GM12891 (cell line): Measurements from ENCODE around the gene ALKBH7.
"Not testable (repeated sequence)": the region's sequence is repeated elsewhere in the genome, so short reads cannot be mapped to it uniquely, and the experiment has no call there.

Source experiments
- DNase-seq: peaks from one replicate; pipeline ENCODE4 v3.0.0; 2011; ENCODE audit warnings: low spot score; ENCODE audit not compliant: insufficient read length
- FAIRE-seq: peaks from 2 replicates; lab custom pipeline; 2011; peaks lifted over from hg19 to GRCh38; lab: Jason Lieb, UNC
- PAX5 ChIP-seq: IDR thresholded peaks from 2 replicates; pipeline ENCODE4 v1.6.1; 2011; ENCODE audit warnings: low read length, moderate library complexity, mild to moderate bottlenecking; ENCODE audit not compliant: insufficient read depth, severe bottlenecking
- POLR2A ChIP-seq: IDR thresholded peaks from 2 replicates; pipeline ENCODE4 v1.6.1; 2011; ENCODE audit warnings: low read depth, low read length, control low read depth
- POLR2AphosphoS5 ChIP-seq: IDR thresholded peaks from 2 replicates; pipeline ENCODE4 v1.6.1; 2011; ENCODE audit warnings: low read depth, low read length, control low read depth
- POU2F2 ChIP-seq: IDR thresholded peaks from 2 replicates; pipeline ENCODE4 v1.6.1; 2011; ENCODE audit warnings: low read depth, mild to moderate bottlenecking, control low read depth, low read length, moderate library complexity
- SPI1 ChIP-seq: IDR thresholded peaks from 2 replicates; pipeline ENCODE4 v1.6.1; 2011; ENCODE audit warnings: low read depth, low read length, control low read depth
- TAF1 ChIP-seq: IDR thresholded peaks from 2 replicates; pipeline ENCODE4 v1.6.1; 2011; ENCODE audit warnings: low read depth, low read length, control low read depth

ALKBH7 gene

DNA sequence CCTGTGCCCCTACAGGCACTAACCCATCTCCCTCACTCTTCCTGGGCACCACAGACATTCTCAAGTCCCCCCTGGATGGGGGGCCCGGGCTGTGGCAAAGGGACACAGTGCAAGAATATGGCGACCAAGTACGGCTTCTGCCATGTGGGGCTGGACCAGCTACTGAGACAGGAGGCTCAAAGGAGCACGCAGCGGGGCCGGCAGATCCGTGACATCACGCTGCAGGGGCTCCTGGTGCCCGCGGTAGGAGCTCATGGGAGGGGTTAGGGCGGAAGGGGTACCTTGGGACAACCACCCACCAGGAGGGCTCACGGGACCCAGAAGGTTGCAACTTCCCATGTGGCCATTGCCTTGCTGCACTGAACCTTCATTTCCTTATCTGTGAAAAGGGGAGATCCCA is 23.7 kb downstream of the ALKBH7 start:
- DNase-seq (no peak), FAIRE-seq (no peak)
- TF ChIP-seq POLR2AphosphoS5 (no peak), SPI1 (no peak), POLR2A (no peak), TAF1 (no peak), POU2F2 (no peak), PAX5 (no peak)

DNA sequence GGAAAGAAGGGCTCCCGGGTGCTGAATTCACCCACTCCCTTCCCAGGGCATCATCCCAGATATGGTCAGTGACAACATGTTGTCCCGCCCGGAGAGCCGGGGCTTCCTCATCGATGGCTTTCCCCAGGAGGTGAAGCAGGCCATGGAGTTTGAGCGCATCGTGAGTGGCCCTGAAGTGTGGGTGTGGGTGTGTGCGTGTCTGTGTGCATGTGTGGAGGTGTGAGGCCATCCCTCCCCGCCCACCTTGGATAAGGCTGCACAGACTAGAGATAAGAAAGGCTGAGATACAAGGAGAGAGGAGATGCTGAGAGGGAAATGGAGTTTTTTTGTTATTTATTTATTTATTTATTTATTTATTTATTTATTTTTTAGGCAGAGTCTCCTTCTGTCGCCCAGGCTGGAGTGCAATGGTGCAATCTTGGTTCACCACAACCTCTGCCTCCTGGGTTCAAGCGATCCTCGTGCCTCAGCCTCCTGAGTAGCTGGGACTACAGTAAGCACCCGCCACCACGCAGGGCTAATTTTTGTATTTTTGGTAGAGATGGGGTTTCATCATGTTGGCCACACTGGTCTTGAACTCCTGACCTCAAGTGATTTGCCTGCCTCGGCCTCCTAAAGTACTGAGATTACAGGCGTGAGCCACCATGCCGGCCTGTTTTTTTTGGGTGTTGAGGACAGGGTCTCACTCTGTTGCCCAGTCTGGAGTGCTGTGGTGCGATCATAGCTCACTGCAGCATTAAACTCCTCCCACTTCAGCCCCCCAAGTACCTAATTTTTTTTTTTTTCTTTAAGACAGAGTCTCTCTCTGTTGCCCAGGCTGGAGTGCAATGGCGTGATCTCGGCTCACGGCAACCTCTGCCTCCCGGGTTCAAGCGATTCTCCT is 27.7 kb downstream of the ALKBH7 start:
- not testable (repeated sequence) for DNase-seq, FAIRE-seq

DNA sequence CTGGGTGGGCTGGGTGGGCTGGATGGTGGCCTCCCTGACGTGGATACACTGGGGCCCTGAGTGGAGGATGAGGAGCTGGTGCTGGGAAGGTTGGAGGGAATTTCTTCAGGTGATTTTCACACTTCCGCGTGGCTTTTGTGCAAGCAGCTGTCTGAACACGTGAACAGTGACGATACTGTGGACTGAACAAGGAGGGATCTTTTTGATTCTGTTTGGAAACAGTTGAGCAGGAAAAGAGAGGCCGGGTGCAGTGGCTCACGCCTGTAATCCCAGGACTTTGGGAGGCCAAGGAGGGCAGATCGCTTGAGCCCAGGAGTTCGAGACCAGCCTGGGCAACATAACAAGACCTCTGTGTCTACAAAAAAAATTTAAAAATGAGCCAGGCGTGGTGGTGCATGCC is 29.5 kb downstream of the ALKBH7 start:
- no peak for FAIRE-seq

DNA sequence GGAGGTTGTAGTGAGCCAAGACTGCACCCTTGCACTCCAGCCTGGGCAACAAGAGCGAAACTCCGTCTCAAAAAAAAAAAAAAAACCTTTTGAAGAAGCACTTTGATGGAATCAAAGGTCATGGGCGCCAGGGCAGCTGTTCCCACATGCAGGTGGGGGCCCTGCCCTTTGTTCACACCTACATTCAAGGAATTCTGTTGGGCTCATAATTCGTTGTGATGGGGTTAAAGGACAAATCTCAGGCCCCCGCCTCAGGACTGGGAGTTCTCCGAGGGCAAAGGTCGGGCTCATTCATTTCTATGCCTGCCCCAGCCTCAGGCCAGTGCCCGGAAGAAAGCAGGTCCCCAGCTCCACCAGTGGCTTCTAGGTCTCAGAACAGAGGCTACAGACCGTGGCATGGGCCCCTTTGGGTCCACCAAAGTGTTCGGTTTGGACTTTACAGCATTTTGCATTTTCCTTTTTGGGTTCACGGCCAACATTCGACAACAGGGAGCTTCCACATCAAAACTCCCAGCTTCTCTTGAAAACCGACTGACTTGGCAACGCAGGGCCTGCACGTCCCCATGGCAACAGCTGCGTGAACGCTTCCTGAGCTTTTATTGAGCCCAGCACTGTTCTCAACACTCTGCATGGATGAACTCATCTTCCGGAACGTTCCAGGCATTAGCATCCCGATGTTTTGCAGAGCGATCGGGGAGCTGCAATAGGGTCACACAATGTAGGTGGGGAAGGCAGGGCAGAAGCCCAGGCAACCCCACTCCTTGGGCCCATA is 30.4 kb downstream of the ALKBH7 start:
- FAIRE-seq (no peak), DNase-seq (no peak)
- TF ChIP-seq TAF1: no peak
- no peak for TF ChIP-seq POLR2A
- TF ChIP-seq POU2F2: no peak

More for the DNA sequence above, 29.5 kb downstream of the ALKBH7 start:
- DNase-seq: no peak
- TF ChIP-seq SPI1: no peak
- no peak for TF ChIP-seq PAX5
- no peak for TF ChIP-seq POU2F2
- no peak for TF ChIP-seq POLR2AphosphoS5
- TF ChIP-seq POLR2A: no peak
- no peak for TF ChIP-seq TAF1

DNA sequence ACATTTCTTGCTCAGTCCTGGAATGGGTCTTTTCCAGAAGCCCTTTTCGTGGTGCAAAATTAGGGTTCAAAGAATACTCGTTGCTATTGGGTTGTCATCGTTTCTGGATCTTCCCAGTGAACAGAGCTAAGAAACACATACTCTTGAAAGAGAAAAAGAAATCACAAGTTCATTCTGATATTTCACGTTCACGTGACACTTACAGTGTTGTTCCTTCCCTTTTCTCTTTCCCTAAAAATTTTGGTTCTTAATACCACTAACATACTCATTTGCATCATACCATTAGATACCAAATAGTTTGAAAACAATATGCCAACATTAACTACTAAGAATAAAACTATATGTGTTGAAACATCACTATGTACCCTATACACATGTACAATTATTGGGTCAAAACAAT is 33.8 kb downstream of the ALKBH7 start:
- FAIRE-seq (no peak), DNase-seq (no peak)
- TF ChIP-seq TAF1 (no peak), PAX5 (no peak), POLR2AphosphoS5 (no peak), SPI1 (no peak), POU2F2 (no peak)

DNA sequence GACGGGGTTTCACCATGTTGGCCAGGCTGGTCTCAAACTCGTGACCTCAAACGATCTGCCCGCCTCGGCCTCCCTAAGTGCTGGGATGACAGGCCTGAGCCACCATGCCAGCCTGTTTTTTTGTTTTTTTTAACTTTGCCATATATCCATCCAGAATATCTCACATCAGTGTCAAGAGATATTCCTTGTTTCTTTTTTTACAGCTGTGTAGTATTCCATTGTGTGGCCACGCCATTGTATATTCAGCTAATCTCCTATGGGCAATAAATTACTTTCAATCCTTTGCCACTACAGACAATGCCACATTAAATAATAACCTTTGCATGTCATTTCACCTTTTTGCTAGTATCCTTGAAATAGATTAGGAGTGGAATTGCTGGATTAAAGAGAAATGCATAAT is 36.8 kb downstream of the ALKBH7 start:
- TF ChIP-seq SPI1 (no peak), POU2F2 (no peak), PAX5 (no peak), TAF1 (no peak)
- no peak for FAIRE-seq

DNA sequence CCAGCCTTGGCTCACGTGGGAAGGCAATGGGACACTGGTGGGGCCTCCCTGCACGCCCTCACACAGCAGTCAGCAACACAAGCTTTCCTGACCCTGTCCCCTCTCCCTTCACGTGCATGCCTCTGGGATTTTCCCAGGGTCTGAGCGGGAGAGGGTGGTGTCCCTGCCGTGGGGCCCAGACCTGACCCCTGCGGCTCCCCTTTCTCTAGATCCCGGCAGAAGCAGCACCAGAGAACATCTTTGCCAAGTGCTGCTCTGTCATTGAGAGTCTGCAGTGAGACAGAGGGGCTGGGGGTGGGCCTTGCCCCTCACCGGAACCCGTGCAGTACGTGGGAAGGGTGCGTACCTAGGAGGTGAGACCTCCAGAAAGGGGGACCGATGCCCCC is 39.5 kb downstream of the ALKBH7 start:
- peak; percentile 42; the same call in 1 of the 2 replicates for TF ChIP-seq POLR2A
- no peak for TF ChIP-seq PAX5
- TF ChIP-seq POLR2AphosphoS5: peak; percentile 15
- FAIRE-seq: no peak
- DNase-seq: no peak

More for the DNA sequence above, 36.8 kb downstream of the ALKBH7 start:
- DNase-seq: no peak

DNA sequence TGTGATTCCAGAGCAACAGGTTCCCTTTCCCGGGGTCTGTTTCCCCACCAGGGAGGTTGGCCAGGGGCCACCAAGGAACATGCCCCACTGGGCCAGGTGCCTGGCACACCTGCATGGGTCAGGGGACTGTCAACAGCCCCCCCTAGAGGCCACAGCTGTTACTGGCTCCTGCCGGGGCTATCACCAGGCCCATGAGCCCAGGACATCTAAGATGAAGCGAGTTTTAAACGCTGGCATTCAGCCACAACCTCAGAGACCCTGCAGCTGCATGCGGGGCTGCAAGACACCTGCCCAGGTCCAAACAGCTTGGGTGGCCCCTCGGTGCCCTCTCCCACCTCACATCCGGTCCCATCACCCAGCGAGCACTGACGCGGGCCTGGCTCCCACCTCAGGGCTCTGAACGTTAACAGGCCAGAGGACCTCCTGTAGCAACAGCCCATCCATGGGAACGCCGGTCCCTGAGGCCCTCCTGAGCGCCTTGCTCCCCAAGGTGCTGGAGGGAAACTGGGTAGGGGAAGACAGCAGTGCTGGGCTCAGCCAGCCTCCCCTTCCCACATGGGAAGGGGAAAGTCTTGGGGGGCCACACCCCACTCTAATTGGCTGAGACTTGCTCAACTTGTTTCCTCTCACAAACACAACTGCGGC is 40.0 kb downstream of the ALKBH7 start:
- TF ChIP-seq POLR2AphosphoS5 (no peak; the same call in 1 of the 2 replicates), SPI1 (no peak), POLR2A (no peak; the same call in 1 of the 2 replicates), PAX5 (no peak), TAF1 (no peak), POU2F2 (no peak)
- DNase-seq (peak; percentile 69), FAIRE-seq (no peak)

DNA sequence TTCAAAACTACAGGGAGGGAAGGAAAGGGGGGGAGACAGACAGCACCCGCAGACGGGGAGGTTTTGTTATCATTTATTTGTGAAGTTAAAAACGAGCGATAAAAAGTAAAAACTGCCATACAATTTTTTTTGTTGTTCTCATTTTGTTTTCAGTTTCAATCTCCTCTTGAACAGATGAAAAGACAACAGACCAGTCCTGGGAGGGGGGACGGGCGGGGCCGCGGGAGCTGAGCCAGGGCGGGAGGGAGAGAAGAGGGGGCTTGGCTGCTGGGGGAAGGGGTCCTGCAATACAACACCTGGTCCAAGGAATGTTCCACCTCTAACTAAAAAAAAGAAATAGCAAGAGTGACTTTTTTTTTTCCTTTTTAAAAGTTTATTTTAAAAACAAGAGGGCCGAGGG is 40.7 kb downstream of the ALKBH7 start:
- TF ChIP-seq POLR2A (no peak), POLR2AphosphoS5 (no peak), PAX5 (no peak), SPI1 (no peak), POU2F2 (no peak), TAF1 (no peak)
- DNase-seq: no peak
- FAIRE-seq: no peak
